PC-9 (cell line): ENCODE results near the gene KDM4B. TPM values are rescaled to one million over a fixed set of nuclear protein-coding genes. Genes with fewer than 3 reads are reported as not detected.
A peak's percentile ranks its signal among the peaks of the same experiment; 100 is the strongest.

Experiments used
- BruUV-seq: library from RNA; stranded (reverse); fragments of 400-500 nt; replicated peaks from 2 replicates; lab custom pipeline; 2021; lab: Mats Ljungman, UMichigan
- CTCF ChIA-PET: fragments of 300-600 bp; sonication (Branson Sonifier 250); formaldehyde crosslinking; loops from one replicate; lab custom pipeline; 2022; ENCODE audit warnings: antibody characterized with exemption; lab: Charles Lee
- POLR2A ChIA-PET: fragments of 300-600 bp; sonication (Branson Sonifier 250); formaldehyde crosslinking; loops from one replicate; lab custom pipeline; 2022; ENCODE audit warnings: antibody characterized with exemption; ENCODE audit not compliant: unreplicated experiment; lab: Charles Lee
- DNase-seq, 2 experiments: peaks; one replicate each; pipeline versions ENCODE4 v3.0.0 to v3.0.0-alpha.2; 2015 to 2022; ENCODE audit warnings: mixed read lengths in 1 of 2
- H2AFZ ChIP-seq: fragments of 200-600 bp; sonication (generic); 2 replicates; pipeline ENCODE4 v1.8.1; 2017; ENCODE audit warnings: antibody characterized with exemption
- H3F3A ChIP-seq: fragments of 200-600 bp; sonication (generic); 2 replicates; pipeline ENCODE4 v1.8.1; 2017; ENCODE audit warnings: antibody characterized with exemption, mild to moderate bottlenecking, low read depth; ENCODE audit not compliant: insufficient read depth
- H3K27ac ChIP-seq: fragments of 200-600 bp; sonication (generic); 2 replicates; pipeline ENCODE4 v1.6.1; 2016; ENCODE audit warnings: mixed run types
- H3K27me3 ChIP-seq: fragments of 200-600 bp; sonication (generic); 2 replicates; pipeline ENCODE4 v1.6.1; 2016; ENCODE audit warnings: low read depth, mixed run types; ENCODE audit not compliant: insufficient read depth
- H3K36me3 ChIP-seq: fragments of 200-600 bp; sonication (generic); 2 replicates; pipeline ENCODE4 v1.6.1; 2016; ENCODE audit warnings: low read depth, mixed run types
- H3K4me1 ChIP-seq: fragments of 200-600 bp; sonication (generic); replicated peaks from 2 replicates; pipeline ENCODE4 v1.6.1; 2016; ENCODE audit warnings: mixed run types; ENCODE audit not compliant: insufficient read depth
- H3K4me2 ChIP-seq: fragments of 200-600 bp; sonication (generic); 2 replicates; pipeline ENCODE4 v1.6.1; 2017; ENCODE audit warnings: mixed run types
- H3K4me3 ChIP-seq: fragments of 200-600 bp; sonication (generic); 2 replicates; pipeline ENCODE4 v1.6.1; 2016; ENCODE audit warnings: mixed run types
- H3K79me2 ChIP-seq: fragments of 200-600 bp; sonication (generic); 2 replicates; pipeline ENCODE4 v1.6.1; 2017; ENCODE audit warnings: low read depth, mixed run types
- H3K9me2 ChIP-seq: fragments of 200-600 bp; sonication (generic); 2 replicates; pipeline ENCODE4 v1.8.1; 2017; ENCODE audit warnings: mild to moderate bottlenecking; ENCODE audit not compliant: insufficient read depth
- H3K9me3 ChIP-seq: fragments of 200-600 bp; sonication (generic); 2 replicates; pipeline ENCODE4 v1.8.1; 2016; ENCODE audit warnings: low read depth; ENCODE audit not compliant: insufficient read depth
- H4K20me1 ChIP-seq: fragments of 200-600 bp; sonication (generic); 2 replicates; pipeline ENCODE4 v1.8.1; 2017; ENCODE audit not compliant: insufficient read depth
- EZH2 ChIP-seq: fragments of 200-600 bp; sonication (generic); IDR thresholded peaks from 2 replicates; pipeline ENCODE4 v1.8.0; 2017; ENCODE audit warnings: antibody characterized with exemption, low read depth
- intact Hi-C: fragments of 100-400 bp; cut with micrococcal nuclease; formaldehyde crosslinking; loops from one replicate; pipeline ENCODE4 v1.10.0; 2022; ENCODE audit not compliant: unreplicated experiment
- total RNA-seq: library from RNA; stranded (reverse); gene quantifications from 2 replicates; pipeline ENCODE4 v1.2.3, GENCODE V29; 2021
- TF ChIP-seq, protein P1 (sequence below): fragments of 200-600 bp; sonication (generic); conservative IDR thresholded peaks from 2 replicates; pipeline ENCODE4 v1.6.1; 2017; ENCODE audit warnings: mixed run types, antibody characterized with exemption, mild to moderate bottlenecking, moderate library complexity

Gene KDM4B
- total RNA-seq, 1 experiment from 2014 or later = 19.5 TPM

DNA sequence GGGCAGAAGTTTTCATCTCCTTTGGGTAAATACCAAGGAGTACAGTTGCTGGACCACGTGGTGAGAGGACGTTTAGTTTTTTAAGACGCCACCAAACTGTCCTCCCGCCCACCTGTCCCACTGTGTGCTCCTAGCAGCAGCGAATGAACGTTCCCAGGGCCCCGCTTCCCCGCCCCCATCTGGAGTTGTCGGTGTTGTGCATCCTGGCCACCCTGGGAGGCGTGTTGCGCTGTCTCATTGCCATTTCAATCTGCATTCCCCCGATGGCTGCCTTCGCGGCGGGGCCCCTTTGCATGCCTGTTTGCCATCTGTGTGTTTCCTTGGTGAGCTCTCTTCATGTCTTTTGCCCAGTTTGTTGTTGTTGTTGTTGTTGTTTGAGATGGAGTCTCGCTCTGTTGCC, 76.1 kb downstream of the KDM4B start:
- CTCF ChIA-PET = interaction anchor here (0.7 kb wide), 1 partner anchor 15 kb away, joined by 3 read pairs; no protein-coding TSS in a partner anchor
- no peaks in the 10 kb centered on the region; the same call in 1 of the 2 replicates for H4K20me1 ChIP-seq
- H3K27ac ChIP-seq = no peak overlapping the region
- H3F3A ChIP-seq = peaks cover 19% of the 10 kb centered on the region
- POLR2A ChIA-PET = interaction anchor here (0.7 kb wide), 1 partner anchor 492 kb away, joined by 4 read pairs; no protein-coding TSS in a partner anchor
- H3K4me1 ChIP-seq = peaks cover 36% of the 10 kb centered on the region
- no peak for TF ChIP-seq EZH2
- TF ChIP-seq, protein P1, sequence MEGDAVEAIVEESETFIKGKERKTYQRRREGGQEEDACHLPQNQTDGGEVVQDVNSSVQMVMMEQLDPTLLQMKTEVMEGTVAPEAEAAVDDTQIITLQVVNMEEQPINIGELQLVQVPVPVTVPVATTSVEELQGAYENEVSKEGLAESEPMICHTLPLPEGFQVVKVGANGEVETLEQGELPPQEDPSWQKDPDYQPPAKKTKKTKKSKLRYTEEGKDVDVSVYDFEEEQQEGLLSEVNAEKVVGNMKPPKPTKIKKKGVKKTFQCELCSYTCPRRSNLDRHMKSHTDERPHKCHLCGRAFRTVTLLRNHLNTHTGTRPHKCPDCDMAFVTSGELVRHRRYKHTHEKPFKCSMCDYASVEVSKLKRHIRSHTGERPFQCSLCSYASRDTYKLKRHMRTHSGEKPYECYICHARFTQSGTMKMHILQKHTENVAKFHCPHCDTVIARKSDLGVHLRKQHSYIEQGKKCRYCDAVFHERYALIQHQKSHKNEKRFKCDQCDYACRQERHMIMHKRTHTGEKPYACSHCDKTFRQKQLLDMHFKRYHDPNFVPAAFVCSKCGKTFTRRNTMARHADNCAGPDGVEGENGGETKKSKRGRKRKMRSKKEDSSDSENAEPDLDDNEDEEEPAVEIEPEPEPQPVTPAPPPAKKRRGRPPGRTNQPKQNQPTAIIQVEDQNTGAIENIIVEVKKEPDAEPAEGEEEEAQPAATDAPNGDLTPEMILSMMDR = no peak
- peak overlapping the region; percentile 60; the same call in 1 of the 2 replicates for H3K4me2 ChIP-seq
- intact Hi-C loops = loop anchor here (5.0 kb wide), 1 partner anchor 127 kb away; no protein-coding TSS in a partner anchor
- H3K4me3 ChIP-seq = no peak overlapping the region
- H3K9me2 ChIP-seq = no peaks in the 10 kb centered on the region
- no TSS peak for BruUV-seq
- no peaks in the 10 kb centered on the region for H3K27me3 ChIP-seq
- H2AFZ ChIP-seq = no peak overlapping the region
- no peaks in the 10 kb centered on the region for H3K36me3 ChIP-seq
- H3K9me3 ChIP-seq = no peaks in the 10 kb centered on the region
- DNase-seq = no peak
- no peaks in the 10 kb centered on the region for H3K79me2 ChIP-seq

DNA sequence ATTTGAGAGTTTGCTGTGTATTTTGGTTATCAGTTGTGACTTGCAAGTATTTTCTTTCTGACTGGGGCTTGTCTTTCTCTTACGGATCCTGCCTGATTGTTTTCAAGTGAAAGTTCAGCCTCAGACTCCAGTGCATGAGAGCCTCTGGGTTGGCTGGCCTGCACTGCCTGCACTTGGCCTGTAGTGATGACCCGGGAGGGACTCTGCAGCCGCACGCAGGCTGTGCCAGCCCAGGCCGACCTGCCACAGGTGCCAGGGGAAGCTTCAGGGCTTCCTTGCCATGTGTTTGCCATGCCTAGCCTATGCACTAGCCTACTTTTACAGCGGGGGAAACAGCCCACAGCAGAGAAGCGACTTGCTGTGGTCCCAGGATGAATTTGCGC, 77.0 kb downstream of the KDM4B start:
- intact Hi-C loops = loop anchor here (2.0 to 5.0 kb wide), 2 partner anchors 126 to 533 kb away; no protein-coding TSS in a partner anchor
- H4K20me1 ChIP-seq = no peaks in the 10 kb centered on the region; the same call in 1 of the 2 replicates
- H3K27me3 ChIP-seq = no peaks in the 10 kb centered on the region
- DNase-seq = no peak
- no peaks in the 10 kb centered on the region for H3K9me3 ChIP-seq
- CTCF ChIA-PET = interaction anchor here (0.6 to 1.3 kb wide), 2 partner anchors 236 to 328 kb away, joined by 3 to 11 read pairs; no protein-coding TSS in a partner anchor
- H3K27ac ChIP-seq = peak overlapping the region; percentile 42
- H3K9me2 ChIP-seq = no peaks in the 10 kb centered on the region
- BruUV-seq = no TSS peak
- TF ChIP-seq, protein P1 = no peak
- TF ChIP-seq EZH2 = no peak
- H3K4me2 ChIP-seq = peak overlapping the region; percentile 60
- H3K4me1 ChIP-seq = peaks cover 36% of the 10 kb centered on the region
- H2AFZ ChIP-seq = no peak overlapping the region
- H3F3A ChIP-seq = peaks cover 19% of the 10 kb centered on the region
- H3K4me3 ChIP-seq = no peak overlapping the region
- POLR2A ChIA-PET = interaction anchor here (0.5 kb wide), 1 partner anchor 1065 kb away, joined by 9 read pairs; no protein-coding TSS in a partner anchor
- no peaks in the 10 kb centered on the region for H3K79me2 ChIP-seq
- no peaks in the 10 kb centered on the region for H3K36me3 ChIP-seq

DNA sequence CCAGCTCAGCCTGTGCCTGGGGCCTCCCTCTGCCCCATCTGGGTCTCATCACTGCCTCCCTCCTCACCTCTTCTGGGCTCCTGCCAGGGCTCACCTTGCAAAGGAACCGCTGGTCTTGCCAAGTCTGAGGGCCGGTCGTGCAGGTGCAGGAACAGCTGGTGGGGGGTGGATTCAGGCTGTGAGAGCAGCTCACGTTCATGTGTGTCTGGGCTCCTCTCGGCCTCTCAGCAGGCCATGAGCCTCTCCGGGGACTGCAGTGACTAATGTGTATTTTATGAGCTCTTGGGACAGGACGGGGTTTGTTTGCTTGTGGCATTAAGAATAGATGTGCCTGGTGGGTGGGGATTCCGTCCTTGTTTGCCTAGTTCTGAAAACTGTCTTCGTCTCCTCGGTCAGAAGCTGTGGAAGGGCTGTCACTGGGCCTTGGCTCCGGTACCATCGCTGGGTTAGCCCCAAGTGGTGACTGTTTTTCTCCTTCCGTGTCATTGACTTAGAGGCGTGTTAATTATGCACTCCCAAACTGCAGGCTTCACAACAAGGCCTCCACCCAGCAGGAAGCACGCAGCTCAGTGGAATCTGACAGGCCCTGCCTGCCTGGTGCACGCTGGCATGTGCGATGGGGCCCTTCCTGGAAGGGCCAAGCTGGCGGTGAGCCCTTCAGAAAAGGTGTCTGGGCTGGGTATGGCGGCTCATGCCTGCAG, 77.6 kb downstream of the KDM4B start:
- ChIA-PET POLR2A (interaction anchor here (0.5 kb wide), 1 partner anchor 1065 kb away, joined by 9 read pairs; no protein-coding TSS in a partner anchor), CTCF (interaction anchor here (0.5 to 1.3 kb wide), 3 partner anchors 26 to 237 kb away, joined by 3 to 6 read pairs (median 4); no protein-coding TSS in a partner anchor)
- no peaks in the 10 kb centered on the region; the same call in 1 of the 2 replicates for H4K20me1 ChIP-seq
- no peaks in the 10 kb centered on the region for H3K9me3 ChIP-seq
- peaks cover 19% of the 10 kb centered on the region for H3F3A ChIP-seq
- H3K36me3 ChIP-seq = no peaks in the 10 kb centered on the region
- intact Hi-C loops = loop anchor here (2.0 to 5.0 kb wide), 2 partner anchors 126 to 532 kb away; no protein-coding TSS in a partner anchor
- peak overlapping the region; percentile 60 for H3K4me2 ChIP-seq
- no peaks in the 10 kb centered on the region for H3K27me3 ChIP-seq
- H2AFZ ChIP-seq = no peak overlapping the region
- peaks cover 36% of the 10 kb centered on the region for H3K4me1 ChIP-seq
- no peaks in the 10 kb centered on the region for H3K9me2 ChIP-seq
- no peaks in the 10 kb centered on the region for H3K79me2 ChIP-seq
- no peak overlapping the region for H3K4me3 ChIP-seq
- TF ChIP-seq, protein P1 = no peak
- TF ChIP-seq EZH2 = no peak
- no TSS peak for BruUV-seq
- peak; percentile 78 to 95 for DNase-seq
- H3K27ac ChIP-seq = peak overlapping the region; percentile 42
